Testis (tissue), 2 donors: ENCODE data around the gene ESF1.

Experiments used
- CTCF ChIP-seq, 3 experiments: fragments of 450-650 bp in 2 of 3; fragments of 200-600 bp in 1 of 3; sonication (generic) in 1 of 3; IDR thresholded peaks; one replicate each; pipeline ENCODE4 v1.5.1; 2016 to 2019; ENCODE audit warnings: antibody characterized with exemption in 3 of 3, mild to moderate bottlenecking in 2 of 3, moderate library complexity in 1 of 3
- POLR2A ChIP-seq: fragments of 450-650 bp; IDR thresholded peaks from one replicate; pipeline ENCODE4 v1.6.1; 2017; ENCODE audit warnings: antibody characterized with exemption, mild to moderate bottlenecking, moderate library complexity

- TF ChIP-seq CTCF (IDR thresholded peaks at IDR 0.05), result no peak
- TF ChIP-seq POLR2A, result no peak
These were observed 44.7 kb downstream of the ESF1 start for GRCh38 chr20:13739731-13740649.
